ENCODE measurements around the gene ZSWIM1. TPM values are rescaled to one million over a fixed set of nuclear protein-coding genes. Genes with fewer than 3 reads are reported as not detected.

The ZSWIM1 gene
- total and polyA plus RNA-seq, 2 of the 4 experiments (the other 2 are of a cell fraction) = 4.2 to 10.0 TPM

DNA sequence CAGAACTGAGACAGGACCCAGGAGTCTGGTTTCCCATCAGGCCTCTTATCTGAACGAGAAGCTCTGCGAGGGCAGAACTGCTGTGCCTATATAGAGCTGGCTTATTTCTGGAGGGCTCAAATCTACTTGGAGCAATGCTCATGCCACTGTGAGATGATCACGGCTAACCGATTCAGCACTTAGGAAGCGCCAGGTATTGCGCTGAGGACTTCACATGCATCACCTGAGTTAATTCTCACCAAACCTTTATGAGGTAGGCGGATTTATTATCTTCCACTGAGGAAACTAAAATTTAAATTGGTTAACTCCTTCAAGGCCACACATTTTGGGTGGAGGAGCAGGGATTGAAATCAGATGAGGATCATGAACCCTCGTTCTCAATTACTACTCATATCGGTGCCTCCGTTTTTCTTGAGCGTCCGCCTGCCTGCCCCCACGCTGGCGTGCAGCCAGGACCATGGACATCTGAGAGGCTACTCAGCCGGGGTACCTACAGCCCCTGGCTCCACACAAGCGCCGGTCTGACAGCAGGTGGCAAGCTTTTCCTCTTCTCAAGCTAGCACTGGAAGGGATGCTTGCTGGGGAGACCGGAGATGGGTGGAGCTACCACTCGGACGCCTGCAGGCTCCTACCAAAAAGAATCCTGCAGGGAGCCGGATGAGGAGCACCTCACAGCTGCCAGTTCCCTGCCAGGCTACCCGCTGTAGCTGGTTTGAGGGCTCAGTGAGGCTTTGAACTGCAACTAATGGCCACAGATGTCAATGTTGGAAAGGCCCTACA, 52.4 kb downstream of the ZSWIM1 start:
- TF ChIP-seq RCOR1 (IDR thresholded peaks at IDR 0.05; ENCODE audit: insufficient replicate concordance, low read length) (no peak), POLR2A (IDR thresholded peaks at IDR 0.05; ENCODE audit: low read depth, low read length) (no peak), RAD21 (IDR thresholded peaks at IDR 0.05; ENCODE audit: low read length) (peak; percentile 28; the same call in 1 of the 2 replicates), FOS (IDR thresholded peaks at IDR 0.05; ENCODE audit: low read depth, low read length) (no peak), RFX5 (IDR thresholded peaks at IDR 0.05; ENCODE audit: low read depth, low read length) (no peak), MAZ (IDR thresholded peaks at IDR 0.05; ENCODE audit: borderline replicate concordance, low read depth, low read length) (no peak; the same call in 1 of the 2 replicates)
- TF ChIP-seq, protein P1, sequence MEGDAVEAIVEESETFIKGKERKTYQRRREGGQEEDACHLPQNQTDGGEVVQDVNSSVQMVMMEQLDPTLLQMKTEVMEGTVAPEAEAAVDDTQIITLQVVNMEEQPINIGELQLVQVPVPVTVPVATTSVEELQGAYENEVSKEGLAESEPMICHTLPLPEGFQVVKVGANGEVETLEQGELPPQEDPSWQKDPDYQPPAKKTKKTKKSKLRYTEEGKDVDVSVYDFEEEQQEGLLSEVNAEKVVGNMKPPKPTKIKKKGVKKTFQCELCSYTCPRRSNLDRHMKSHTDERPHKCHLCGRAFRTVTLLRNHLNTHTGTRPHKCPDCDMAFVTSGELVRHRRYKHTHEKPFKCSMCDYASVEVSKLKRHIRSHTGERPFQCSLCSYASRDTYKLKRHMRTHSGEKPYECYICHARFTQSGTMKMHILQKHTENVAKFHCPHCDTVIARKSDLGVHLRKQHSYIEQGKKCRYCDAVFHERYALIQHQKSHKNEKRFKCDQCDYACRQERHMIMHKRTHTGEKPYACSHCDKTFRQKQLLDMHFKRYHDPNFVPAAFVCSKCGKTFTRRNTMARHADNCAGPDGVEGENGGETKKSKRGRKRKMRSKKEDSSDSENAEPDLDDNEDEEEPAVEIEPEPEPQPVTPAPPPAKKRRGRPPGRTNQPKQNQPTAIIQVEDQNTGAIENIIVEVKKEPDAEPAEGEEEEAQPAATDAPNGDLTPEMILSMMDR (conservative IDR thresholded peaks at IDR 0.05; ENCODE audit: low read depth, low read length) = peak; percentile 28; the same call in 1 of the 2 replicates
- no peaks in the 10 kb centered on the region for H3K9me3 ChIP-seq (ENCODE audit: control insufficient read depth, insufficient read depth, low read length)
- H3K27me3 ChIP-seq (ENCODE audit: control insufficient read depth, insufficient read depth, low read length) = no peaks in the 10 kb centered on the region
- peak overlapping the region; percentile 96; the same call in 1 of the 2 replicates for H3K18ac ChIP-seq (ENCODE audit: low read depth, low read length)
- no peak overlapping the region for H2BK120ac ChIP-seq (ENCODE audit: low read depth, low read length)
- peaks cover 5% of the 10 kb centered on the region for H3K4me1 ChIP-seq (ENCODE audit: control insufficient read depth, insufficient read depth, low read length)
- 1% methylated on average over 13 of the region's 22 CpGs; no CpG with 5 or more reads in 1 of the 2 experiments for WGBS, 2 experiments (ENCODE audit: extremely low coverage in 2 of 2, insufficient read length in 1 of 2)
- H3K4me3 ChIP-seq (ENCODE audit: insufficient read depth, low read depth, low read length) = peak overlapping the region; percentile 85
- ChIA-PET CTCF (interaction anchor here (1.5 kb wide), 1 partner anchor 41 kb away, joined by 6 read pairs; no protein-coding TSS in a partner anchor), POLR2A (ENCODE audit: unreplicated experiment) (interaction anchor here (0.5 to 1.1 kb wide), 4 partner anchors 11 to 66 kb away, joined by 3 to 5 read pairs (median 4); no protein-coding TSS in a partner anchor)
- peak overlapping the region; percentile 99; the same call in 1 of the 2 replicates for H2AK5ac ChIP-seq (ENCODE audit: low read depth, low read length)
- TSS peak; percentile 38 for BruUV-seq (replicated peaks)
- peak; percentile 11 for ATAC-seq (ENCODE audit: low read depth)
- H3K4me2 ChIP-seq (ENCODE audit: low read depth, low read length) = peak overlapping the region; percentile 97
- H2AK9ac ChIP-seq (replicated peaks; ENCODE audit: low read depth, low read length, poor library complexity) = peak overlapping the region; percentile 100
- peaks cover 6% of the 10 kb centered on the region for H3K36me3 ChIP-seq (ENCODE audit: control insufficient read depth, insufficient read depth, low read length)
- H4K91ac ChIP-seq (ENCODE audit: insufficient read depth, low read depth, low read length) = peak overlapping the region; percentile 100
- H2BK20ac ChIP-seq (ENCODE audit: low read depth, low read length) = no peak overlapping the region
- peak overlapping the region; percentile 98 to 100 for H4K8ac ChIP-seq (ENCODE audit: low read depth in 2 of 2, low read length in 2 of 2)
- H3K9ac ChIP-seq (ENCODE audit: low read depth, low read length) = peak overlapping the region; percentile 99
- H2BK5ac ChIP-seq (ENCODE audit: low read depth, low read length, poor library complexity, severe bottlenecking) = peak overlapping the region; percentile 100
- intact Hi-C loops (cut with micrococcal nuclease) = loop anchor here (2.0 to 10.0 kb wide), 3 partner anchors 43 to 99 kb away; partner anchors contain the start of genes ACOT8, CTSA, NEURL2 and SNX21
- peak overlapping the region; percentile 99 for H3K14ac ChIP-seq (replicated peaks; ENCODE audit: low read depth, low read length)
- peak overlapping the region; percentile 100 for H3K4ac ChIP-seq (ENCODE audit: low read depth, low read length)
- peaks cover 19% of the 10 kb centered on the region for H4K20me1 ChIP-seq (ENCODE audit: insufficient read depth, low read length)
- dilution Hi-C loops (cut with HindIII; ENCODE audit: low sequenced_read_pairs, unreplicated experiment) = no loop called here
- H2BK15ac ChIP-seq (ENCODE audit: low read depth, low read length) = no peak overlapping the region
- peak overlapping the region; percentile 99 for H3K27ac ChIP-seq (ENCODE audit: insufficient read depth, low read length)
- 0 out of 2 replicates have a peak, but pooled peaks cover 4% of the 10 kb centered on the region for H3K9me1 ChIP-seq (ENCODE audit: insufficient read depth, low read length)
- H3K79me1 ChIP-seq (ENCODE audit: low read depth in 1 of 2, low read length in 2 of 2) = peaks cover 30 to 64% of the 10 kb centered on the region in 2 experiments
- in situ Hi-C loops (cut with MboI; ENCODE audit: low sequenced_read_pairs) = no loop called here
- peak overlapping the region; percentile 78 for H3K23ac ChIP-seq (ENCODE audit: low read depth, low read length)
- H3K56ac ChIP-seq (ENCODE audit: extremely low read depth, insufficient read depth, low read length) = peak overlapping the region; percentile 82; the same call in 1 of the 2 replicates
- peak overlapping the region; percentile 99 for H2AFZ ChIP-seq (replicated peaks; ENCODE audit: low read length, poor library complexity)
- H4K5ac ChIP-seq (ENCODE audit: low read depth, low read length) = peak overlapping the region; percentile 98; the same call in 1 of the 2 replicates
- DNase-seq = peak; percentile 73
